Measurements from ENCODE around the gene ZNF431.

DNA sequence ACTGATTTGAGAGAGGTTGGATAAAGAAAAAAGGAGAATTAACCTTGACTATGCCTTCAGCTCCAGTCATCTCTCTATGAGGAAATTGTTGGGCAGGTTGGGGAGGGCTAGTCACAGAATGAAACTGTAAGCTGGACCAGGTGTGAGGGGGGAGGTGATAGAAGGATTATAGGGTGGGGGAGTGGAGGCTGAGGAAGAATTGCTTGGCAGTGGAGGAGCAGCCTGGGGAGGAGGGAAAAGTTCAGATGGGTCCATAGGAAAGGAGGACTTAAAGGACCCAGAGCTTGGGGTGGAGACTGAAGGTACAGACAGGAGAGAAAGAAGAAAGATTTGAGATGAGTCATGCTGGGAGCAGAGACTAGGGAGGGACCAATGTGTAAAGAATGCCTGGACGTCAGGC is 8.2 kb upstream of the ZNF431 start:
- TF ChIP-seq CTCF (IDR thresholded peaks at IDR 0.05) (no peak), POLR2A (IDR thresholded peaks at IDR 0.05) (no peak)
